Stimulated activated CD8-positive, alpha-beta memory T cell treated with anti-CD3 and anti-CD28 coated beads, Interleukin-15, amount 100 ng/mL, for 1 hour (primary cell): Measurements from ENCODE around the gene NDUFA13.

ENCODE experiments used
- DNase-seq: peaks from one replicate; pipeline ENCODE4 v3.0.0-alpha.2; 2020; ENCODE audit warnings: low read depth

Gene NDUFA13

GRCh38 chr19:19510432-19510831 is 5.6 kb upstream of the NDUFA13 start:
- no peak for DNase-seq

- DNase-seq = no peak
These were observed 2.3 kb upstream of the NDUFA13 start for GRCh38 chr19:19513682-19514081.

DNA sequence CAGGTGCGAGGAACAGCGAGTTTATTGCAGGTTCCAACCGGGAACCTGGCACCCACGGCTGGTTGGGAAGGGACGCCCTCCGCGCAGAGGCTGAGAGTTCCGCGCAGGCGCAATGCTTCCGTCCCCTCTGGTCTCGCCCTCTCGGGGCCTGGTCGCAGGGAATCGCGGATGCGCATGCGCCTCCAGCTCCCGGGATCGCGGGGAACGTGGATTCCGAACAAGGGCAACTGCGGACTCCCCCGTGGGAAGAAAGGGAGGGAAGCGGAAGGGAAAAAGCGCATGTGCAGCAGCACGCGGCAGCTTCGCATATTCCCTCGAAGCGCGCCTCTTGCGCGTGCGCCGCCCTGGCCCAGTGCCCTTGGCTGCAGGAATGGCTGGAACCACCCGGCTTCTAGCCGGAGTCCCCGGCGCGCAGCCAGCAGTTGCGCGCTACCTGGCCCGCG is 1.8 kb upstream of the NDUFA13 start:
- DNase-seq = no peak

GRCh38 chr19:19514881-19515641 is 964 bp upstream of the NDUFA13 start, which contains the start of gene TSSK6:
TSS of gene TSSK6 (minus strand) at chr19:19515548. CDS start at chr19:19515427, 121 bp downstream.
- DNase-seq = no peak

- no peak for DNase-seq
These were observed 1.2 kb downstream of the NDUFA13 start for GRCh38 chr19:19517235-19517619.

- DNase-seq = no peak
These were observed 5.0 kb downstream of the NDUFA13 start for GRCh38 chr19:19520989-19521388.

- DNase-seq = no peak
These were observed 7.2 kb downstream of the NDUFA13 start for GRCh38 chr19:19523177-19523576.

- no peak for DNase-seq
These were observed 8.0 kb downstream of the NDUFA13 start for GRCh38 chr19:19524053-19524452.

DNA sequence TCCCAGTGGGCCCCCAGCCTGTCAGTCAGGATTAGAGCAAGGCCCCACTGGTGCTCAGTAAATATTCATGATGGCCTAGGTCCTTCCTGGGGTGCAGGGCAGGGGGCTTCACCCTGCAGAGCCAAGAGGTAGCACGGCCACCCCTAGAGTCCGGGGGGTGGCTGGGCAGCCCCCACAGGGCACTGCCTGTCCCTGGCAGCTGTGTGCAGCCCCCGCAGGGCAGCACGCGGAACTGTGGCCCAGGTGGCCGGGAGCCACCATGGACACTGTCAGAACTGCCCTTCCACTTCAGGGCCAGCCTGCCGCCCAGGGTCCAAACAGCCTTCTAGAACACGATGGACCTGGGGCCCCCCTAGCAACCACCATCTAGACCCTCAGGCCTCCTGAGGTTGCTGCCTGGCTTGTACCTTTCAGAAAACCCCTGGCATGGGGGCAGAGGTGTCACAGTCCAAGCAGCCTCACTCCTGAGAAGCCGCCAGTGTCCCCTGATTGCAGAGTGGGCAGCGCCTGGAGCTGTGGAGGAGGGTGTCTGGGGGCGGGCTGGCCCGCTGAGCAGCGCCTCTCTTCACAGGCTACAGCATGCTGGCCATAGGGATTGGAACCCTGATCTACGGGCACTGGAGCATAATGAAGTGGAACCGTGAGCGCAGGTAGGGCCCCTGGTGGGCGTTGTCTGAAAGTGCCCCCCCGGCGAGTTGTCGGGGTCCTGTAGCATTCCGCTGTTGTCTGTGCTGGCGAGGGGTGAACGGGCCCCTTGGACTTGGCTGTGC is 9.8 kb downstream of the NDUFA13 start:
- DNase-seq = no peak

GRCh38 chr19:19526581-19527370 is 10.8 kb downstream of the NDUFA13 start:
- no peak for DNase-seq

GRCh38 chr19:19527371-19527656 is 11.3 kb downstream of the NDUFA13 start:
- no peak for DNase-seq

- no peak for DNase-seq
These were observed 11.9 kb downstream of the NDUFA13 start for GRCh38 chr19:19527674-19528625.

DNA sequence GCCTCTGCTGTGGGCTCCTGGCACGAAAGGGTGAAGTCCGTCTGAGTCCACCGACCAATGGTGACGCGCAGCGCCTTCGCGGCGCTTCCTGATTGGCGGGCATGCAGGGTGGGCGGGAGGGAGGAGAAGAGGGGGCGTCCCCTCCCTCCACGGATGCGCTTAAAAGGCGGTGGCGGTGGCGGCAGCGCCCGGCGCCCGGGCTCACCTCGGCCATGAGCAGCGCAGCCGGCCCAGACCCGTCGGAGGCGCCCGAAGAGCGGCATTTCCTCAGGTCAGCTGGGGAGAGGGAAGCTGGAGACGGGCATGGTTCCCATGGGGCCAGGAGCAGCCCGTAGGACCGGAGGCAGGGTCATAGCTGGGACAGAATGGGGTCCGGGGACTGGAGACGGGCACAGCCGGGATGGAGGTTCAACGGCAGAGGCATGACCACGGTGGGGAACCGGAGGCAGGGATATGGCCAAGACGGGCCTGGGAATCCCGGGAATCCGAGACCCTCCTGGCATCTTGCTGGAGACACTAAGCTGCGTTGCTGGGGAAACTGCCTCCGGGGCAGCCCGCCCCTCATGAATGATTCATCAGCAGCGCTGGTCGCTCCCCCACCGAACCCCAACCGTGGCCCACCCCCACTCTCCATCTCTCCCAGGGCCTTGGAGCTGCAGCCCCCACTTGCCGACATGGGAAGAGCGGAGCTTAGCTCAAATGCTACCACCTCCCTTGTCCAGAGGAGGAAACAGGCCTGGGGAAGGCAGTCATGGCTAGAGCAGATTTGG is 12.9 kb downstream of the NDUFA13 start, which contains the start of gene YJEFN3:
Gene YJEFN3, plus strand, starts transcription at position 191 of the 770 bp plus-strand sequence. Its CDS starts 22 bp downstream, at position 213.
- DNase-seq = no peak

GRCh38 chr19:19529783-19530422 is 13.9 kb downstream of the NDUFA13 start:
- DNase-seq = no peak

DNA sequence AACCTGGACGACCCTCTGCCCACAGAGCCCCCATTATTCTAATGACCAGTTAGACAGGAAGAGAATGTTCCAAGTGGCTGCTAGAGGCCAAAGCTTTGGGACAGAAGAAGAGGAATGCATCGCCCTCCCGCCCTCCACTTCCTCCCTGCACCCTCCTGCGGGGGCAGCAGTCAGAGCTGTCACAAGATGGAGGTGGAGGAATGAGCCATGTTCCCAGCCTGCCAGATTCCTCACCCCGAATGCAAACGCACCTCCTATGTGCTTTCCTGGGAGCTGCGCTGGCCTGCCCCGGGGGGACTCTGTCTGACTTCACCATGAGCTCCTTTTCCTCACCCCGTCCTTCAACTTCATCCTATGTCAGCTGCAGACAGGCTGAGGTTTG is 14.4 kb downstream of the NDUFA13 start:
- DNase-seq = no peak

DNA sequence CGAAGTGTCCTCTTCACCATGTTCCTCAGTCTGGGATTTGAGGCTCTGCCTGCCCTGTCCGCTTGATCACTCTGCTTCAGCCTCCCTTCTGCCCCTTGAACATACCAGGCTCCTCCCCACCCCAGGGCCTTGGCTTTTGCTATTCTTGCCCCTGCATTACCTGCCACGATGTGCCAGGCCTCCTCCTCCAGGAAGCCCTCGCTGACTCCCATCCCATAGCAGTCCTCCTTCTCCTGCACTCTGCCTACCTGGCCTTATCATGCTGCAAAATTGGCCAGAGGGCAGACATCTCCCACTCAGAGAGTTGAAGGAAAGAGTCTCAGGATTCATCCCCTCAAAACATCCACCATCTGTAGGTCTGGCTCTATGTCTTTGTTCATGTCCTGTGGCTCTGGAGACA is 14.9 kb downstream of the NDUFA13 start:
- DNase-seq = no peak

- peak; percentile 86 for DNase-seq
These were observed 16.2 kb downstream of the NDUFA13 start for GRCh38 chr19:19531951-19532805.

- DNase-seq = no peak
These were observed 17.0 kb downstream of the NDUFA13 start for GRCh38 chr19:19532806-19533701.
